Measurements from ENCODE around the gene AP1S1. TPM values are rescaled to one million over a fixed set of nuclear protein-coding genes. Genes with fewer than 3 reads are reported as not detected.

AP1S1 gene
- total RNA-seq, 2 donors from 2014 or later = 16.1 to 18.8 TPM

DNA sequence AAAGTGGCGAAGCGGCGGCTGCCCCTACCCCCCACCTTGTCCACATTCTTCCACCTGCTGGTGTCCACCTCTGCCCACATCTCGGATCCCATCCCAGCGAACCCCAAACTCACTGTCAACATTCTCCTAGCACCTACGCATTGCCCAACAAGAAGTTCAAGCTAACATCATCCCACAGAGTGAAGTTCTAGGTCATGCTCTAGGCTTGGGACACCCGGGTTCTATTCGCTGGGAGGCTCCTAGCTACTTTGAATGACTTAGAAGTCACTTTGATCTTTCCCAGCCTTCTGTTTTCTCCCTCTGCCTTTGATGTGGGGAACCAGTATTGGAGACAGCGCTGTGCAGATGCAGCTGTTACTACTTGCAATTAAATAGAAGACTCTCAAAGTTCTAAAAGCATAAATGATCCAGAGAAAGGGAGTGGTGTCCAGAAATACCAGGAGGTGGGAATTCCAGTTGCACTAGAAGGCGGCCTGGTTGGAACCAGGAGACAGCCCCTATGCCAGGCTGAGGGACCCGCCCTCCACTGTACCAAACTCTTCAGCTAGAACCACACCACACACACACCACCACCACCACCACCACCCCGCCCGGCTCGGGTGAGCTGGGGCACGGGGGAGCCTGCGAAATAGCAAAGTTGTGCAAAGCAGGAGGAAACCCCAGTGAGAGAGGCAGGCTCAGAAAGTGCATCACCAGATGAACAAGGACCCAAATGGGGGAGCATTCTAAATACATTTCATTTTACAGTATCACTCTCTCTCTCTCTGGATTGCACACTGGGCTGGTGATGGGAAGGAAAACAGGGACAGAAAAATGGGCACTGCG, 16.6 kb downstream of the AP1S1 start:
- no peak for DNase-seq (ENCODE audit: low spot score)
- Histone ChIP-seq H3K27me3 (peaks cover 63 to 73% of the 10 kb centered on the region in 2 donors), H3K4me1 (peaks cover 0 to 44% of the 10 kb centered on the region in 2 donors), H3K27ac (no peak overlapping the region), H3K9me3 (no peaks in the 10 kb centered on the region), H3K4me3 (no peak overlapping the region), H3K36me3 (no peaks in the 10 kb centered on the region)
- TF ChIP-seq CTCF (IDR thresholded peaks at IDR 0.05) = no peak

- TF ChIP-seq CTCF (IDR thresholded peaks at IDR 0.05) = no peak
- Histone ChIP-seq H3K36me3 (no peaks in the 10 kb centered on the region), H3K4me3 (no peak overlapping the region), H3K27me3 (peaks cover 59 to 71% of the 10 kb centered on the region in 2 donors), H3K9me3 (no peaks in the 10 kb centered on the region), H3K27ac (no peak overlapping the region), H3K4me1 (peaks cover 0 to 40% of the 10 kb centered on the region in 2 donors)
- no peak for DNase-seq (ENCODE audit: low spot score)
Measured at GRCh38 chr7:101171442-101171837, 17.2 kb downstream of the AP1S1 start.

DNA sequence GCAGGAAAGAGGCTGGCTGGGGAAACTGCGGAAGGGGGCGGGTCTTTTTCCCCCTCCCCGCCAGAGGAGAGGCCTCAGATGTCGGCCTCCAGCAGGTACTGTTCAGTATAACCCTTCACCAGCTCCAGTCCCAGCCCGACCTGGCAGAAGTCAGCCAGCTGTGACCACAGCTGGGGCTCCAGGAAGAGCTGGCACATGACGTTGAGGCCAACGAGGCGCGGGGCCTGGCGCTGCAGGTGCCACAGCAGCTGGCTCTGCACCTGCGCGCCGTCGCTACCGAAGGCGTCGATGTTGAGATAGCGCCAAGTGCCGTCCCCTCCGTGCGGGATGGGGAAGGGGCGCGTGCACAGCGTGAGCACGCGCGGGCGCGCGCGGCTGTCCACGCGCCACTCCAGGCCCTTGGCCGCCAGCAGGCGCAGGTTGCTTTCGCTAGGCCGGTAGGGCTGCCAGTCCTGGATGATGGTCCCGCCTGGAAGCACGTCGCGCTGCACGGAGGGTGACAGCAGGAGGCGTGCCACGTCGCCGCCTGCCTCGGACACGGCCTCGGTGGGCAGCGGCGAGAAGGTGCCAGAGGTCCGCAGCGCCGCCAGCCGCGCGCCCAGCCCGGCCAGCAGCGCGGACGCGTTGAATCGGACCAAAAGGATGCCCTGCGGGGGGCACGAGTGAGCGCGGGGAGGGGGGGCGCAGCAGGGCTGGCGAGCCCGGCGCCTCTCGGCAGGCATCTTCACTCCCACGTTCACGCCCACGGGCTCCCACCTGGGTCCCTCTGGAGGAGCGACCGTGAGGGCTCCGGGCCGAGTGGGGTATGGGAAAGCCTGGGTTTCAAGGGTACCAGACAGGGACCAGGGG, 18.0 kb downstream of the AP1S1 start:
- Histone ChIP-seq H3K4me3 (peak overlapping the region in 1 of 2 donors; percentile 30), H3K27ac (no peak overlapping the region), H3K4me1 (peaks cover 0 to 40% of the 10 kb centered on the region in 2 donors), H3K36me3 (no peaks in the 10 kb centered on the region), H3K27me3 (peaks cover 54 to 63% of the 10 kb centered on the region in 2 donors), H3K9me3 (no peaks in the 10 kb centered on the region)
- no peak for DNase-seq (ENCODE audit: low spot score)
- no peak for TF ChIP-seq CTCF (IDR thresholded peaks at IDR 0.05)

- Histone ChIP-seq H3K27ac (no peak overlapping the region), H3K36me3 (no peaks in the 10 kb centered on the region), H3K27me3 (peaks cover 57 to 59% of the 10 kb centered on the region in 2 donors), H3K4me3 (peak overlapping the region; percentile 1 to 31), H3K4me1 (peaks cover 0 to 40% of the 10 kb centered on the region in 2 donors), H3K9me3 (no peaks in the 10 kb centered on the region)
- DNase-seq (ENCODE audit: low spot score) = no peak
- TF ChIP-seq CTCF (IDR thresholded peaks at IDR 0.05) = no peak
Measured at GRCh38 chr7:101172854-101173751, 18.8 kb downstream of the AP1S1 start.

GRCh38 chr7:101173752-101174244, 19.5 kb downstream of the AP1S1 start:
- no peak overlapping the region for H3K27ac ChIP-seq
- no peak for TF ChIP-seq CTCF (IDR thresholded peaks at IDR 0.05)

More at GRCh38 chr7:101173752-101174244, 19.5 kb downstream of the AP1S1 start:
- H3K4me3 ChIP-seq = peak overlapping the region in 1 of 2 donors; percentile 31
- H3K27me3 ChIP-seq = peaks cover 51 to 52% of the 10 kb centered on the region in 2 donors
- no peak for DNase-seq (ENCODE audit: low spot score)
- peaks cover 0 to 40% of the 10 kb centered on the region in 2 donors for H3K4me1 ChIP-seq
- H3K9me3 ChIP-seq = no peaks in the 10 kb centered on the region
- no peaks in the 10 kb centered on the region for H3K36me3 ChIP-seq
